HL-60 (cell line): Measurements from ENCODE around the gene MAP3K6.

Experiments
- GABPA ChIP-seq: IDR thresholded peaks from 2 replicates; pipeline ENCODE4 v1.6.1; 2012; ENCODE audit warnings: low read depth
- POLR2AphosphoS5 ChIP-seq: IDR thresholded peaks from 2 replicates; pipeline ENCODE4 v1.6.1; 2012; ENCODE audit warnings: low read depth
- REST ChIP-seq: IDR thresholded peaks from 2 replicates; pipeline ENCODE4 v1.6.1; 2012; ENCODE audit warnings: low read depth; ENCODE audit not compliant: insufficient replicate concordance
- TF ChIP-seq, protein P1 (sequence below): IDR thresholded peaks from one replicate; pipeline ENCODE4 v1.5.1; 2011; ENCODE audit warnings: low read length, control low read depth, inconsistent platforms; ENCODE audit not compliant: insufficient read depth

DNA sequence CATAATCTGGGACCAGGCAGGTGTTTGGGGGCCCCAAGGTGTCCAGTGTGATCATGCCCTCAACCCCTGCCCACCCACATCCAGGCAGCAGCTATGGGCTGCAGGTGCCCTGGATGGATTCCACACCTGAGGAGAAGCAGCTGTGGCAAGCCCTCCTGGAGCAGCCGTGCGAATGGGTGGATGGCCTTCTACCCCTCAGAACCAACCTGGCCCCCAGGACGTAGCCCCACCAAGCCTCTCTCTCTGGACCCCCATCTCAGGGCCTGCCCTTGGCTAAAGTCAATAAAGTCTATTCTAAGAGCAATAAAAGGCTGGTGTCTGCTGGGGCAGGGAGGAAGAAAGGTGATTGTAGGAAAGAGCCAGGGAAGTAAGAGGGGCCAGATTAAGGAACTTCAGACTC is 13.1 kb downstream of the MAP3K6 start:
- TF ChIP-seq, protein P1, sequence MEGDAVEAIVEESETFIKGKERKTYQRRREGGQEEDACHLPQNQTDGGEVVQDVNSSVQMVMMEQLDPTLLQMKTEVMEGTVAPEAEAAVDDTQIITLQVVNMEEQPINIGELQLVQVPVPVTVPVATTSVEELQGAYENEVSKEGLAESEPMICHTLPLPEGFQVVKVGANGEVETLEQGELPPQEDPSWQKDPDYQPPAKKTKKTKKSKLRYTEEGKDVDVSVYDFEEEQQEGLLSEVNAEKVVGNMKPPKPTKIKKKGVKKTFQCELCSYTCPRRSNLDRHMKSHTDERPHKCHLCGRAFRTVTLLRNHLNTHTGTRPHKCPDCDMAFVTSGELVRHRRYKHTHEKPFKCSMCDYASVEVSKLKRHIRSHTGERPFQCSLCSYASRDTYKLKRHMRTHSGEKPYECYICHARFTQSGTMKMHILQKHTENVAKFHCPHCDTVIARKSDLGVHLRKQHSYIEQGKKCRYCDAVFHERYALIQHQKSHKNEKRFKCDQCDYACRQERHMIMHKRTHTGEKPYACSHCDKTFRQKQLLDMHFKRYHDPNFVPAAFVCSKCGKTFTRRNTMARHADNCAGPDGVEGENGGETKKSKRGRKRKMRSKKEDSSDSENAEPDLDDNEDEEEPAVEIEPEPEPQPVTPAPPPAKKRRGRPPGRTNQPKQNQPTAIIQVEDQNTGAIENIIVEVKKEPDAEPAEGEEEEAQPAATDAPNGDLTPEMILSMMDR = no peak
- TF ChIP-seq REST (no peak), POLR2AphosphoS5 (no peak; the same call in 1 of the 2 replicates), GABPA (no peak)
